HG03457 (cell line): ENCODE data around the gene C19orf12.

ENCODE experiments used
- ATAC-seq: cut with Tn5 transposase; IDR thresholded peaks from one replicate; pipeline ENCODE4 v1.9.1; 2021; ENCODE audit warnings: moderate number of reproducible peaks; ENCODE audit not compliant: unreplicated experiment

C19orf12 gene

GRCh38 chr19:29664753-29665214 lies 50.3 kb downstream of the C19orf12 start:
- ATAC-seq = no peak

DNA sequence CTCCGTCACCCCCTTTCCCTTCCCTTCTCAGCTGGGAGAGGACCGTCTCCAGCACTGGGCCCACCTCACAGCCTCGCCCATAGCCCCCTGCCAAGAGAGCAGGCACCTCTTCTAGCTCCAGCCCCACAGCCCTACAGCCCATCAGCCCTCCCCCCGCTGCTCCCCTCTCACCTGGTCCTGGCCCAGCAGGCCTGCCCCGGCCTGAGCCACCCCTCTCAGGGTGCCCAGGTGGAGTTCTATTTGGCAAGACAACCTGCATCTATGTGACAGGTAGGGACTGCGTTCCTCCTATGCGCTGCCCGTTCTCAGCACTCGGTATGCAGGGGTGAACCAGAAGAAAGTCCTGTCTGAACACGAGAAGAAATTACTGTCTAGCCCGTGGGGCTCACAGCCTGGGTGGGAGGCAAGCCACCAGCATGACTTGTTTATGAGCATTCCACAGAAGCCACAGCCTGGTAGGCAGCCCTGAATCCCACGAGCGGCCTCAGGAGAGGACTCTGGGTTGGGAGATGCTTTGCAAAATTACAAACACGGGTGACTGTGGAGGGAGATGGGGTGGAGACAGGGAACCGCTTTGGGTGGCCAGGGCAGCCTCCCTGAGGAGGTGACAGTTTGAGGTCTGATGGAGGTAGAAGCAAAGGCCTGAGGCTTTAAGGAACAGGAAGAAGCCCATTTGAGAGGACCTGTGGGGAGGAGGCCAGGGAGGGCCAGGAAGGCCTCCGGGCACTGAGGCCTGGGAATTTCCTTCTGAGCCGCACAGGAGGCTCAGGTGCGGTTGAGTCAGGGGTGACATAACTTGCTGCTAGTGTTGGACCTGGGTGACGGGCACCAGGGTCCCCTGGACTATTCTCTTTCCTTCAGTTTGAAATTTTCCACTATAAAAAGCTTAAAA lies 51.0 kb downstream of the C19orf12 start:
- ATAC-seq = no peak

- no peak for ATAC-seq
Measured at GRCh38 chr19:29662604-29663404, 52.3 kb downstream of the C19orf12 start.

- no peak for ATAC-seq
Measured at GRCh38 chr19:29662278-29662603, 52.8 kb downstream of the C19orf12 start.

- no peak for ATAC-seq
Measured at GRCh38 chr19:29660835-29661234, 54.2 kb downstream of the C19orf12 start.

GRCh38 chr19:29658221-29658991 lies 56.7 kb downstream of the C19orf12 start:
- ATAC-seq = no peak

- ATAC-seq = no peak
Measured at GRCh38 chr19:29655648-29656335, 59.3 kb downstream of the C19orf12 start.

GRCh38 chr19:29653398-29653797 lies 61.7 kb downstream of the C19orf12 start:
- no peak for ATAC-seq

DNA sequence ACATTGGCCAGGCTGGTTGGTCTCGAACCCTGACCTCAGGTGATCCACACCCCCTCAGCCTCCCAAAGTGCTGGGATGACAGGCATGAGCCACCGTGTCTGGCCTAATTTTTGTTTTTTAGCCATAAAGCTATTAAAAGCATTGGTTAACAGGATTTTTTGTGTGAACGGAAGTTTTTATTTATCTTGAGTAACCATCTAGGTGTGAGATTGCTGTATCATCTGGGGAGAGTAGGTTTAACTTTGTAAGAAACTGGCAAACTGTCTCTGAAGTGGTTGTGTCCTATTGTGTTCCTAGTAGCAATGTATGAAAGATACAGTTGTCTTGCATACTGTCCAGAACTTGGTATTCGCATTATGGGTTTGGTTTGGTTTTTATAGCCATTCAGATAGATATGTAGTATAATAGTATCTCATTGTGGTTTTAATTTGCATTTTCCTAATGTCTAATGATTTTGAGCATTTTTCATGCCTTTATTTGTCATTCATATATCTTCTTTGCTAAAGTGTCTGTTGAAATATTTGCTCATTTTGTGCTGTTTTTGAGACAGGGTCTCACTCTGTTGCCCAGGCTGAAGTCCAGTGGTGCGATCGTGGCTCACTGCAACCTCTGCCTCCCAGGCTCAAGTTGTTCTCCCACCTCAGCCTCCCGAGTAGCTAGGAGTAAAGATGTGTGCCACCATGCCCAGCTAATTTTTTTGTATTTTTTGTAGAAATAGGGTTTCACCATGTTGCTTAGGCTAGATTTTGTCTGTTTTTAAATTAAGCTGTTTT lies 63.3 kb downstream of the C19orf12 start:
- ATAC-seq = no peak

GRCh38 chr19:29650772-29651387 lies 64.2 kb downstream of the C19orf12 start:
- no peak for ATAC-seq
